Stimulated activated CD8-positive, alpha-beta memory T cell treated with anti-CD3 and anti-CD28 coated beads, Interleukin-7, amount 100 ng/mL, for 24 hours (primary cell): Measurements from ENCODE around the gene FIGN.

Experiments used
- DNase-seq: peaks from one replicate; pipeline ENCODE4 v3.0.0-alpha.2; 2020; ENCODE audit warnings: low read depth

FIGN gene

GRCh38 chr2:163737190-163737439 is 1.3 kb upstream of the FIGN start:
- no peak for DNase-seq

GRCh38 chr2:163736433-163737189 is 803 bp upstream of the FIGN start:
- DNase-seq, result no peak

- DNase-seq, result no peak
Observed at GRCh38 chr2:163734881-163735684, 725 bp downstream of the FIGN start.

- no peak for DNase-seq
Observed at GRCh38 chr2:163734401-163734800, 1.4 kb downstream of the FIGN start.

- no peak for DNase-seq
Observed at GRCh38 chr2:163733956-163734355, 1.9 kb downstream of the FIGN start.

- DNase-seq, result no peak
Observed at GRCh38 chr2:163733301-163733938, 2.4 kb downstream of the FIGN start.

GRCh38 chr2:163732727-163733126 is 3.1 kb downstream of the FIGN start:
- no peak for DNase-seq

- DNase-seq, result no peak
Observed at GRCh38 chr2:163731735-163732134, 4.1 kb downstream of the FIGN start.

- no peak for DNase-seq
Observed at GRCh38 chr2:163730556-163730955, 5.3 kb downstream of the FIGN start.

- DNase-seq, result no peak
Observed at GRCh38 chr2:163729636-163730273, 6.1 kb downstream of the FIGN start.

- no peak for DNase-seq
Observed at GRCh38 chr2:163723881-163724280, 11.9 kb downstream of the FIGN start.

GRCh38 chr2:163723348-163723747 is 12.5 kb downstream of the FIGN start:
- DNase-seq, result no peak

GRCh38 chr2:163719331-163719730 is 16.5 kb downstream of the FIGN start:
- DNase-seq, result no peak

GRCh38 chr2:163717993-163718680 is 17.7 kb downstream of the FIGN start:
- DNase-seq, result no peak

GRCh38 chr2:163717515-163717914 is 18.3 kb downstream of the FIGN start:
- no peak for DNase-seq

- no peak for DNase-seq
Observed at GRCh38 chr2:163716101-163716500, 19.7 kb downstream of the FIGN start.

- no peak for DNase-seq
Observed at GRCh38 chr2:163715668-163716067, 20.1 kb downstream of the FIGN start.

GRCh38 chr2:163715199-163715598 is 20.6 kb downstream of the FIGN start:
- no peak for DNase-seq

- DNase-seq, result no peak
Observed at GRCh38 chr2:163713534-163714311, 22.1 kb downstream of the FIGN start.

- DNase-seq, result no peak
Observed at GRCh38 chr2:163711699-163712098, 24.1 kb downstream of the FIGN start.

GRCh38 chr2:163711258-163711657 is 24.6 kb downstream of the FIGN start:
- no peak for DNase-seq
